HCT116 (cell line): ENCODE measurements around the gene PLEKHA6. TPM values are rescaled to one million over a fixed set of nuclear protein-coding genes. Genes with fewer than 3 reads are reported as not detected.

Experiments
- ATAC-seq: fragments of 200-7000 bp; cut with Tn5 transposase; 2 replicates; pipeline ENCODE4 v1.9.1; 2020; ENCODE audit warnings: mild to moderate bottlenecking, moderate library complexity
- BruUV-seq: library from RNA; stranded (reverse); fragments of 400-500 nt; replicated peaks from 2 replicates; lab custom pipeline; 2021; lab: Mats Ljungman, UMichigan
- CTCF ChIA-PET: fragments of 300-600 bp; sonication (Branson Sonifier 250); formaldehyde crosslinking; loops from one replicate; lab custom pipeline; 2021; ENCODE audit warnings: antibody characterized with exemption; lab: Charles Lee
- POLR2A ChIA-PET: fragments of 300-600, 350-600 bp; sonication (Branson Sonifier 250); formaldehyde crosslinking; loops from one replicate; lab custom pipeline; 2021; ENCODE audit warnings: antibody characterized with exemption; lab: Charles Lee
- RAD21 ChIA-PET, 2 experiments: fragments of 300-600 bp; sonication (Branson Sonifier 250); formaldehyde crosslinking; loops; one replicate each; lab custom pipeline; 2023; ENCODE audit warnings: low total read pairs in 2 of 2; ENCODE audit not compliant: uncharacterized antibody in 2 of 2, unreplicated experiment in 2 of 2, low non-redundant PET in 1 of 2; lab: Charles Lee
- DNase-seq: peaks from one replicate; pipeline ENCODE4 v3.0.0-alpha.2; 2010; ENCODE audit warnings: low read depth, low spot score
- H2AFZ ChIP-seq: fragments of 200-600 bp; shearing (Covaris generic), sonication (generic); 2 replicates; pipeline ENCODE4 v1.6.1; 2017; ENCODE audit warnings: low read depth, mixed run types, mixed read lengths, antibody characterized with exemption, low read length; ENCODE audit not compliant: poor library complexity, severe bottlenecking
- H3K27ac ChIP-seq: 2 replicates; pipeline ENCODE4 v1.5.1; 2012; ENCODE audit warnings: low read depth, low read length
- H3K27me3 ChIP-seq: fragments of 200-600 bp; sonication (generic); 2 replicates; pipeline ENCODE4 v1.6.1; 2016; ENCODE audit warnings: mixed run types, low read length, mixed read lengths; ENCODE audit not compliant: insufficient read depth
- H3K36me3 ChIP-seq, 2 experiments: fragments of 200-500 bp in 1 of 2; fragments of 200-600 bp in 1 of 2; sonication (Bioruptor generic) in 1 of 2; sonication (generic) in 1 of 2; 2 replicates each; pipeline versions ENCODE4 v1.5.1 to v1.6.1; 2014 to 2016; ENCODE audit warnings: low read length in 2 of 2, inconsistent platforms in 1 of 2, mixed read lengths in 1 of 2, mixed run types in 1 of 2; ENCODE audit not compliant: insufficient read depth in 2 of 2, control insufficient read depth in 1 of 2
- H3K4me1 ChIP-seq, 2 experiments: fragments of 200-600 bp in 1 of 2; sonication (generic) in 1 of 2; 2 replicates each; pipeline versions ENCODE4 v1.5.1 to v1.6.1; 2012 to 2017; ENCODE audit warnings: low read length in 2 of 2, inconsistent platforms in 1 of 2, mild to moderate bottlenecking in 1 of 2, mixed read lengths in 1 of 2, mixed run types in 1 of 2, moderate library complexity in 1 of 2; ENCODE audit not compliant: insufficient read depth in 2 of 2, control insufficient read depth in 1 of 2
- H3K4me2 ChIP-seq: fragments of 200-600 bp; sonication (generic); 2 replicates; pipeline ENCODE4 v1.6.1; 2017; ENCODE audit warnings: mixed run types, low read length, mixed read lengths
- H3K4me3 ChIP-seq, 2 experiments: fragments of 200-600 bp in 1 of 2; sonication (generic) in 1 of 2; replicated peaks in 1 of 2; 2 replicates each; pipeline ENCODE4 v1.5.1; 2011 to 2016; ENCODE audit warnings: low read length in 2 of 2, control low read depth in 1 of 2, low read depth in 1 of 2, mild to moderate bottlenecking in 1 of 2, mixed read lengths in 1 of 2, mixed run types in 1 of 2
- H3K79me2 ChIP-seq: fragments of 200-600 bp; sonication (generic); 2 replicates; pipeline ENCODE4 v1.6.1; 2017; ENCODE audit warnings: mild to moderate bottlenecking, mixed run types, low read length, moderate library complexity, mixed read lengths; ENCODE audit not compliant: insufficient read depth
- H3K9ac ChIP-seq: fragments of 200-600 bp; sonication (generic); 2 replicates; pipeline ENCODE4 v1.6.1; 2016; ENCODE audit warnings: low read length, mixed read lengths
- H3K9me2 ChIP-seq: fragments of 200-600 bp; sonication (generic), shearing (Covaris generic); 2 replicates; pipeline ENCODE4 v1.6.1; 2017; ENCODE audit warnings: mixed run types, mild to moderate bottlenecking, moderate library complexity; ENCODE audit not compliant: insufficient read depth
- H3K9me3 ChIP-seq, 2 experiments: fragments of 200-500 bp in 1 of 2; fragments of 200-600 bp in 1 of 2; sonication (Bioruptor generic) in 1 of 2; sonication (generic) in 1 of 2; 2 replicates each; pipeline ENCODE4 v1.6.1; 2014 to 2017; ENCODE audit warnings: low read length in 2 of 2, mixed read lengths in 2 of 2, inconsistent platforms in 1 of 2, low read depth in 1 of 2, mild to moderate bottlenecking in 1 of 2, mixed run types in 1 of 2, moderate library complexity in 1 of 2; ENCODE audit not compliant: control insufficient read depth in 1 of 2, insufficient read depth in 1 of 2
- H4K20me1 ChIP-seq: fragments of 200-600 bp; sonication (generic), shearing (Covaris generic); 2 replicates; pipeline ENCODE4 v1.6.1; 2017; ENCODE audit warnings: mixed run types, mild to moderate bottlenecking, moderate library complexity; ENCODE audit not compliant: insufficient read depth
- EZH2 ChIP-seq: fragments of 200-600 bp; sonication (generic); IDR thresholded peaks from 2 replicates; pipeline ENCODE4 v1.6.1; 2017; ENCODE audit warnings: antibody characterized with exemption, mixed run types
- FOSL1 ChIP-seq: IDR thresholded peaks from 2 replicates; pipeline ENCODE4 v1.6.1; 2012; ENCODE audit warnings: low read depth
- POLR2AphosphoS5 ChIP-seq: IDR thresholded peaks from 2 replicates; pipeline ENCODE4 v1.6.1; 2011; ENCODE audit warnings: mild to moderate bottlenecking, low read depth, low read length, moderate library complexity
- SRF ChIP-seq: IDR thresholded peaks from 2 replicates; pipeline ENCODE4 v1.6.1; 2012; ENCODE audit warnings: low read depth
- intact Hi-C: fragments of 100-400 bp; cut with micrococcal nuclease; formaldehyde crosslinking; loops from 2 replicates; pipeline ENCODE4 v1.10.0; 2022
- total RNA-seq: library from RNA; stranded (reverse); gene quantifications from one replicate; pipeline ENCODE4 v1.2.1, GENCODE V29; 2021; ENCODE audit not compliant: unreplicated experiment
- TF ChIP-seq, protein P1 (sequence below): IDR thresholded peaks from 2 replicates; pipeline ENCODE4 v1.6.1; 2012; ENCODE audit warnings: low read depth

PLEKHA6 gene
- total RNA-seq, 1 experiment from 2014 or later = 13.1 TPM

DNA sequence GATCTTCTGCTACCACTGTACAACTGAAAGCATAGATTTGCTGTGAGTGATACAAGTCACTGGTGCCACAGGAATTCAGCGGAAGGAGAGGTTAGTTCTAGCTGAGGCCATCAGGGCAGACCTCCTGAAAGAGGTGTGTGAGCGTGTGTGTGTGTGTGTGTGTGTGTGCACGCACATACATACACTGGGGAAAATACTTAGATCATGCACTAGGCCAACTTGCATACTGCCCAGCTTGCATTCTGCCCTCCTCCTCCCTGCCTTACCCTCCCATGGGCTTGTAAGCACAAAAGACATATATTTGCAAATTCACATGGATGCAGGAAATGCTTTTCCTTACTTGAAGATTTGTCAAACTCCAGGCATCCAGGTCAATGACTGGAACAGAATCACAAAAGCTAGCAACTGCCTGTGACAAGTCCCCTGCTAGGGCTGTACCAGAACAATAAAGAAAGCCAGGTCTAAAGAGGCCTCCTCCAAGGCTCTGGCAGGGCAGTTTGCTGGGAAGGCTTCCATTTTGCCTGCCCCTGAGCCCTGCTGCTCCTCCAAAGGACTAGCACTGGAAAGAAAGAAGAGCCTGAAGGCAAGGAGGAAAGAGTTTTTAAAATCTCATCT is 23.2 kb downstream of the PLEKHA6 start (continued):
- TF ChIP-seq, protein P1, sequence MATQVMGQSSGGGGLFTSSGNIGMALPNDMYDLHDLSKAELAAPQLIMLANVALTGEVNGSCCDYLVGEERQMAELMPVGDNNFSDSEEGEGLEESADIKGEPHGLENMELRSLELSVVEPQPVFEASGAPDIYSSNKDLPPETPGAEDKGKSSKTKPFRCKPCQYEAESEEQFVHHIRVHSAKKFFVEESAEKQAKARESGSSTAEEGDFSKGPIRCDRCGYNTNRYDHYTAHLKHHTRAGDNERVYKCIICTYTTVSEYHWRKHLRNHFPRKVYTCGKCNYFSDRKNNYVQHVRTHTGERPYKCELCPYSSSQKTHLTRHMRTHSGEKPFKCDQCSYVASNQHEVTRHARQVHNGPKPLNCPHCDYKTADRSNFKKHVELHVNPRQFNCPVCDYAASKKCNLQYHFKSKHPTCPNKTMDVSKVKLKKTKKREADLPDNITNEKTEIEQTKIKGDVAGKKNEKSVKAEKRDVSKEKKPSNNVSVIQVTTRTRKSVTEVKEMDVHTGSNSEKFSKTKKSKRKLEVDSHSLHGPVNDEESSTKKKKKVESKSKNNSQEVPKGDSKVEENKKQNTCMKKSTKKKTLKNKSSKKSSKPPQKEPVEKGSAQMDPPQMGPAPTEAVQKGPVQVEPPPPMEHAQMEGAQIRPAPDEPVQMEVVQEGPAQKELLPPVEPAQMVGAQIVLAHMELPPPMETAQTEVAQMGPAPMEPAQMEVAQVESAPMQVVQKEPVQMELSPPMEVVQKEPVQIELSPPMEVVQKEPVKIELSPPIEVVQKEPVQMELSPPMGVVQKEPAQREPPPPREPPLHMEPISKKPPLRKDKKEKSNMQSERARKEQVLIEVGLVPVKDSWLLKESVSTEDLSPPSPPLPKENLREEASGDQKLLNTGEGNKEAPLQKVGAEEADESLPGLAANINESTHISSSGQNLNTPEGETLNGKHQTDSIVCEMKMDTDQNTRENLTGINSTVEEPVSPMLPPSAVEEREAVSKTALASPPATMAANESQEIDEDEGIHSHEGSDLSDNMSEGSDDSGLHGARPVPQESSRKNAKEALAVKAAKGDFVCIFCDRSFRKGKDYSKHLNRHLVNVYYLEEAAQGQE = no peak
- TF ChIP-seq, all 23 proteins: peak for 0

DNA sequence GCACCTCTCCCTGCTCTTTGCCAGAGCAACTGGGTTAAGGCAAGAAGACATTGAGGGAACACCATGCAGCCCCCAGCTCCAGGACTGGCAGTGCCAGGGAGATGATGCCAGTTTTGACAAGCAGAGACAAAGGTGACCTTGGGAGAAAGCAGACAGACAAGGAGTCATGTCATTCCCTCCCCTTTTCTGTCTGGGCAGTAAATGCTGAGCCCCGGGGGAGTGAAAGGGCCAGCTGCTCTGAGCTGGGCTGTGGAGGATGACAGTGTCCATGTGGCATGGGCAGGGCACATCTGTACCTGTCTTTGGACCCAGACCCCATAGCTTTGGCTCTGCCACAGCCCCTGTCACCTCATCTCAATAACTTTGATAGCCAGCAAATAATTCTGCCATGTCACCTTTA is 24.2 kb downstream of the PLEKHA6 start:
- TF ChIP-seq EZH2 = no peak
- no peak for TF ChIP-seq SRF
- TF ChIP-seq POLR2AphosphoS5 = no peak
- no peak for TF ChIP-seq FOSL1
- H3K27ac ChIP-seq = no peak overlapping the region
- H3K79me2 ChIP-seq = no peaks in the 10 kb centered on the region; the same call in 1 of the 2 replicates
- H3K4me1 ChIP-seq = no peaks in the 10 kb centered on the region
- H4K20me1 ChIP-seq = no peaks in the 10 kb centered on the region
- H2AFZ ChIP-seq = no peak overlapping the region
- ChIA-PET CTCF (no interaction called here), POLR2A (no interaction called here), RAD21 (no interaction called here)
- no peaks in the 10 kb centered on the region for H3K9me3 ChIP-seq
- no peak overlapping the region for H3K4me3 ChIP-seq
- H3K27me3 ChIP-seq = no peaks in the 10 kb centered on the region
- no peak overlapping the region for H3K9ac ChIP-seq
- BruUV-seq = no TSS peak
- H3K9me2 ChIP-seq = no peaks in the 10 kb centered on the region
- intact Hi-C loops = no loop called here
- ATAC-seq = no peak
- no peaks in the 10 kb centered on the region for H3K36me3 ChIP-seq
- no peak for DNase-seq
- no peak overlapping the region for H3K4me2 ChIP-seq
